Retinal pigment epithelial cell (primary cell): ENCODE data around the gene DNAJC10.

Experiments used
- DNase-seq: peaks from one replicate; pipeline ENCODE4 v3.0.0-alpha.2; 2010; ENCODE audit warnings: low read depth
- H3K4me3 ChIP-seq: 2 replicates; pipeline ENCODE4 v1.5.1; 2011; ENCODE audit warnings: mild to moderate bottlenecking, low read length, control low read depth, moderate library complexity
- CTCF ChIP-seq: conservative IDR thresholded peaks from 2 replicates; pipeline ENCODE4 v1.5.1; 2011; ENCODE audit warnings: low read depth, low read length, control low read depth, inconsistent platforms

Gene DNAJC10

GRCh38 chr2:182831921-182832320 is 115.9 kb downstream of the DNAJC10 start:
- DNase-seq: no peak
- no peak for TF ChIP-seq CTCF
- no peak overlapping the region for H3K4me3 ChIP-seq

- TF ChIP-seq CTCF: no peak
- no peak overlapping the region for H3K4me3 ChIP-seq
- no peak for DNase-seq
These were observed 117.2 kb downstream of the DNAJC10 start for GRCh38 chr2:182833084-182833854.

- DNase-seq: no peak
- no peak overlapping the region for H3K4me3 ChIP-seq
- no peak for TF ChIP-seq CTCF
These were observed 118.2 kb downstream of the DNAJC10 start for GRCh38 chr2:182834293-182834692.

- no peak overlapping the region for H3K4me3 ChIP-seq
- no peak for DNase-seq
- TF ChIP-seq CTCF: no peak
These were observed 120.4 kb downstream of the DNAJC10 start for GRCh38 chr2:182836451-182836850.
